IMR-90 (cell line): ENCODE results near the gene FBXL14. TPM values are rescaled to one million over a fixed set of nuclear protein-coding genes. Genes with fewer than 3 reads are reported as not detected.

Experiments used
- ATAC-seq: fragments of 200-7000 bp; cut with Tn5 transposase; 2 replicates; pipeline ENCODE4 v1.9.1; 2020; ENCODE audit warnings: low read depth, mild to moderate bottlenecking, moderate library complexity
- Bru-seq: library from RNA; stranded (reverse); fragments of 400-500 nt; gene quantifications from one replicate; lab custom pipeline; 2021; lab: Mats Ljungman, UMichigan
- BruChase-seq, 2 experiments: library from RNA; stranded (reverse); fragments of 400-500 nt; gene quantifications; one replicate each; lab custom pipeline; 2021; lab: Mats Ljungman, UMichigan
- BruUV-seq: library from RNA; stranded (reverse); fragments of 400-500 nt; replicated peaks from 2 replicates; lab custom pipeline; 2021; lab: Mats Ljungman, UMichigan
- CTCF ChIA-PET: fragments of 300-600 bp; formaldehyde crosslinking; extraction: SDS; loops from one replicate; lab custom pipeline; 2021; ENCODE audit warnings: antibody characterized with exemption; lab: Yijun Ruan, JAX
- POLR2A ChIA-PET: fragments of 300-600 bp; sonication (Branson Sonifier 250); formaldehyde crosslinking; loops from one replicate; lab custom pipeline; 2022; ENCODE audit warnings: antibody characterized with exemption; ENCODE audit not compliant: unreplicated experiment; lab: Charles Lee
- DNase-seq: peaks from one replicate; pipeline ENCODE4 v3.0.0; 2013
- H2AFZ ChIP-seq: replicated peaks from 2 replicates; pipeline ENCODE3; 2013; ENCODE audit warnings: low read length, mild to moderate bottlenecking; ENCODE audit not compliant: poor library complexity
- H2AK5ac ChIP-seq: 2 replicates; pipeline ENCODE4 v1.6.1; 2013; ENCODE audit warnings: low read depth, low read length, inconsistent platforms
- H2AK9ac ChIP-seq: replicated peaks from 2 replicates; pipeline ENCODE3; 2013; ENCODE audit warnings: mild to moderate bottlenecking, low read depth, low read length, moderate library complexity; ENCODE audit not compliant: poor library complexity
- H2BK120ac ChIP-seq: 2 replicates; pipeline ENCODE4 v1.6.1; 2013; ENCODE audit warnings: low read depth, low read length, inconsistent platforms
- H2BK15ac ChIP-seq: 3 replicates; pipeline ENCODE4 v1.6.1; 2013; ENCODE audit warnings: low read depth, low read length, inconsistent platforms
- H2BK20ac ChIP-seq: 2 replicates; pipeline ENCODE4 v1.6.1; 2013; ENCODE audit warnings: low read depth, mild to moderate bottlenecking, inconsistent platforms, low read length, moderate library complexity
- H2BK5ac ChIP-seq: 2 replicates; pipeline ENCODE4 v1.6.1; 2013; ENCODE audit warnings: mild to moderate bottlenecking, low read depth, low read length, inconsistent platforms; ENCODE audit not compliant: poor library complexity, severe bottlenecking
- H3K14ac ChIP-seq: replicated peaks from 2 replicates; pipeline ENCODE4 v1.6.1; 2013; ENCODE audit warnings: low read depth, low read length, inconsistent platforms
- H3K18ac ChIP-seq: 2 replicates; pipeline ENCODE4 v1.6.1; 2013; ENCODE audit warnings: low read depth, low read length, control low read depth
- H3K23ac ChIP-seq: 2 replicates; pipeline ENCODE4 v1.6.1; 2013; ENCODE audit warnings: low read depth, low read length, inconsistent platforms
- H3K27ac ChIP-seq: 2 replicates; pipeline ENCODE4 v1.5.1; 2013; ENCODE audit warnings: mild to moderate bottlenecking, control low read depth, low read length; ENCODE audit not compliant: insufficient read depth
- H3K27me3 ChIP-seq: 2 replicates; pipeline ENCODE4 v1.6.1; 2013; ENCODE audit warnings: low read length; ENCODE audit not compliant: control insufficient read depth, insufficient read depth
- H3K36me3 ChIP-seq: 2 replicates; pipeline ENCODE4 v1.6.1; 2013; ENCODE audit warnings: low read length, mixed read lengths; ENCODE audit not compliant: control insufficient read depth, insufficient read depth
- H3K4ac ChIP-seq: 2 replicates; pipeline ENCODE4 v1.6.1; 2013; ENCODE audit warnings: low read depth, low read length, inconsistent platforms
- H3K4me1 ChIP-seq: 2 replicates; pipeline ENCODE4 v1.6.1; 2013; ENCODE audit warnings: low read length, mixed read lengths; ENCODE audit not compliant: control insufficient read depth, insufficient read depth
- H3K4me2 ChIP-seq: 2 replicates; pipeline ENCODE4 v1.6.1; 2013; ENCODE audit warnings: low read depth, mild to moderate bottlenecking, control low read depth, low read length, moderate library complexity
- H3K4me3 ChIP-seq: 2 replicates; pipeline ENCODE4 v1.5.1; 2013; ENCODE audit warnings: low read depth, mild to moderate bottlenecking, control low read depth, low read length, moderate library complexity; ENCODE audit not compliant: insufficient read depth
- H3K56ac ChIP-seq: 2 replicates; pipeline ENCODE4 v1.6.1; 2013; ENCODE audit warnings: low read length, inconsistent platforms; ENCODE audit not compliant: insufficient read depth; ENCODE audit errors: extremely low read depth
- H3K79me1 ChIP-seq, 2 experiments: 2 replicates each; pipeline ENCODE4 v1.6.1; 2013; ENCODE audit warnings: low read length in 2 of 2, inconsistent platforms in 1 of 2, low read depth in 1 of 2
- H3K9ac ChIP-seq: 2 replicates; pipeline ENCODE4 v1.6.1; 2013; ENCODE audit warnings: low read depth, low read length, control low read depth
- H3K9me1 ChIP-seq: 2 replicates; pipeline ENCODE4 v1.6.1; 2013; ENCODE audit warnings: low read length, inconsistent platforms; ENCODE audit not compliant: insufficient read depth
- H3K9me3 ChIP-seq: 2 replicates; pipeline ENCODE4 v1.6.1; 2013; ENCODE audit warnings: low read length; ENCODE audit not compliant: control insufficient read depth, insufficient read depth
- H4K20me1 ChIP-seq: 2 replicates; pipeline ENCODE4 v1.6.1; 2013; ENCODE audit warnings: low read length, inconsistent platforms; ENCODE audit not compliant: insufficient read depth
- H4K5ac ChIP-seq: 2 replicates; pipeline ENCODE4 v1.6.1; 2013; ENCODE audit warnings: mild to moderate bottlenecking, low read depth, low read length, control low read depth
- H4K8ac ChIP-seq, 2 experiments: 2 replicates each; pipeline ENCODE4 v1.6.1; 2013; ENCODE audit warnings: low read depth in 2 of 2, low read length in 2 of 2, control low read depth in 1 of 2, inconsistent platforms in 1 of 2
- H4K91ac ChIP-seq: 2 replicates; pipeline ENCODE4 v1.6.1; 2013; ENCODE audit warnings: low read depth, low read length, inconsistent platforms; ENCODE audit not compliant: insufficient read depth
- CEBPB ChIP-seq: IDR thresholded peaks from 2 replicates; pipeline ENCODE4 v1.6.1; 2012; ENCODE audit warnings: low read depth, low read length, improper control_type of control experiment
- FOS ChIP-seq: fragments of 150-350 bp; IDR thresholded peaks from 2 replicates; pipeline ENCODE4 v1.6.1; 2016; ENCODE audit warnings: low read depth, low read length
- MAFK ChIP-seq: IDR thresholded peaks from 2 replicates; pipeline ENCODE4 v1.6.1; 2012; ENCODE audit warnings: low read depth, low read length, improper control_type of control experiment
- NFE2L2 ChIP-seq: fragments of 150-350 bp; IDR thresholded peaks from 2 replicates; pipeline ENCODE4 v1.6.1; 2016; ENCODE audit warnings: low read depth, mild to moderate bottlenecking, low read length
- POLR2A ChIP-seq: IDR thresholded peaks from 2 replicates; pipeline ENCODE4 v1.6.1; 2012; ENCODE audit warnings: mild to moderate bottlenecking, low read depth, low read length
- RAD21 ChIP-seq: IDR thresholded peaks from 2 replicates; pipeline ENCODE4 v1.6.1; 2012; ENCODE audit warnings: low read length, improper control_type of control experiment
- RCOR1 ChIP-seq: IDR thresholded peaks from 2 replicates; pipeline ENCODE4 v1.6.1; 2012; ENCODE audit warnings: mild to moderate bottlenecking, low read length, improper control_type of control experiment; ENCODE audit not compliant: insufficient replicate concordance
- WGBS, 2 experiments: methylation state at CpG; one replicate each; pipeline versions ENCODE4 v1.1.5 to v1.1.7; 2013; ENCODE audit warnings: missing lambda C conversion rate in 2 of 2; ENCODE audit not compliant: insufficient read length in 1 of 2; ENCODE audit errors: extremely low coverage in 2 of 2; 5-methylcytosine and 5-hydroxymethylcytosine counted together
- dilution Hi-C: fragments of 300-500 bp; cut with HindIII; formaldehyde crosslinking; loops from one replicate; pipeline ENCODE4 v1.14.3; 2018; ENCODE audit warnings: low sequenced_read_pairs; ENCODE audit not compliant: unreplicated experiment
- in situ Hi-C: fragments of 300-500 bp; cut with MboI; formaldehyde crosslinking; loops from 3 replicates; pipeline ENCODE4 v1.14.3; 2019; ENCODE audit warnings: low sequenced_read_pairs, inconsistent platforms, mixed read lengths
- intact Hi-C: fragments of 100-400 bp; cut with micrococcal nuclease; formaldehyde crosslinking; loops from 2 replicates; pipeline ENCODE4 v1.10.0; 2022
- long read RNA-seq: library from polyadenylated mRNA; unstranded; transcript quantifications from one replicate; pipeline ENCODE4 v2.0.0, GENCODE V29; 2021; ENCODE audit not compliant: unreplicated experiment
- polyA plus RNA-seq, 3 experiments: library from polyadenylated mRNA; depleted of rRNA; stranded (reverse); fragments of >200 nt; gene quantifications; 2 replicates each; pipeline ENCODE4 v1.2.3, GENCODE V29; 2012; ENCODE audit warnings: low replicate concordance in 1 of 3
- total RNA-seq: library from RNA; depleted of rRNA; stranded (reverse); fragments of >200 nt; gene quantifications from 2 replicates; pipeline ENCODE4 v1.2.3, GENCODE V29; 2012; rRNA removed
- TF ChIP-seq, protein P1 (sequence below): fragments of 150-350 bp; IDR thresholded peaks from 2 replicates; pipeline ENCODE4 v1.6.1; 2016; ENCODE audit warnings: low read depth, mild to moderate bottlenecking, low read length, moderate library complexity, borderline replicate concordance
- TF ChIP-seq, protein P2 (sequence below): conservative IDR thresholded peaks from 2 replicates; pipeline ENCODE4 v1.5.1; 2012; ENCODE audit warnings: mild to moderate bottlenecking, low read depth, low read length, improper control_type of control experiment
- TF ChIP-seq, protein P3 (sequence below): fragments of 150-350 bp; IDR thresholded peaks from 2 replicates; pipeline ENCODE4 v1.6.1; 2017; ENCODE audit warnings: mild to moderate bottlenecking, antibody characterized with exemption, low read length, low read depth

FBXL14 gene, protein sequence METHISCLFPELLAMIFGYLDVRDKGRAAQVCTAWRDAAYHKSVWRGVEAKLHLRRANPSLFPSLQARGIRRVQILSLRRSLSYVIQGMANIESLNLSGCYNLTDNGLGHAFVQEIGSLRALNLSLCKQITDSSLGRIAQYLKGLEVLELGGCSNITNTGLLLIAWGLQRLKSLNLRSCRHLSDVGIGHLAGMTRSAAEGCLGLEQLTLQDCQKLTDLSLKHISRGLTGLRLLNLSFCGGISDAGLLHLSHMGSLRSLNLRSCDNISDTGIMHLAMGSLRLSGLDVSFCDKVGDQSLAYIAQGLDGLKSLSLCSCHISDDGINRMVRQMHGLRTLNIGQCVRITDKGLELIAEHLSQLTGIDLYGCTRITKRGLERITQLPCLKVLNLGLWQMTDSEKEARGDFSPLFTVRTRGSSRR
- total RNA-seq = 4.7 TPM in 2 replicates
- 7.3 and 8.8 TPM in 2 replicates for polyA plus RNA-seq (2012; rRNA removed)
- polyA plus RNA-seq (2012; cell fraction: cytosol; rRNA removed) = 2.2 and 9.6 TPM in 2 replicates
- 2.8 and 5.8 TPM in 2 replicates for polyA plus RNA-seq (2012; cell fraction: nucleus; rRNA removed; ENCODE audit: low replicate concordance)
- percentile 40 among the genes with signal in this experiment for Bru-seq, nascent RNA
- percentile 58 among the genes with signal in this experiment for BruChase-seq, experiment 1, labeled RNA remaining after a 6-hour chase
- percentile 53 among the genes with signal in this experiment for BruChase-seq, experiment 2, labeled RNA remaining after a 2-hour chase
- long read RNA-seq, partial matches to known transcripts = 0 of 18 reads
- long read RNA-seq, other reads (novel, unspliced or antisense) = 18 of 18 reads

DNA sequence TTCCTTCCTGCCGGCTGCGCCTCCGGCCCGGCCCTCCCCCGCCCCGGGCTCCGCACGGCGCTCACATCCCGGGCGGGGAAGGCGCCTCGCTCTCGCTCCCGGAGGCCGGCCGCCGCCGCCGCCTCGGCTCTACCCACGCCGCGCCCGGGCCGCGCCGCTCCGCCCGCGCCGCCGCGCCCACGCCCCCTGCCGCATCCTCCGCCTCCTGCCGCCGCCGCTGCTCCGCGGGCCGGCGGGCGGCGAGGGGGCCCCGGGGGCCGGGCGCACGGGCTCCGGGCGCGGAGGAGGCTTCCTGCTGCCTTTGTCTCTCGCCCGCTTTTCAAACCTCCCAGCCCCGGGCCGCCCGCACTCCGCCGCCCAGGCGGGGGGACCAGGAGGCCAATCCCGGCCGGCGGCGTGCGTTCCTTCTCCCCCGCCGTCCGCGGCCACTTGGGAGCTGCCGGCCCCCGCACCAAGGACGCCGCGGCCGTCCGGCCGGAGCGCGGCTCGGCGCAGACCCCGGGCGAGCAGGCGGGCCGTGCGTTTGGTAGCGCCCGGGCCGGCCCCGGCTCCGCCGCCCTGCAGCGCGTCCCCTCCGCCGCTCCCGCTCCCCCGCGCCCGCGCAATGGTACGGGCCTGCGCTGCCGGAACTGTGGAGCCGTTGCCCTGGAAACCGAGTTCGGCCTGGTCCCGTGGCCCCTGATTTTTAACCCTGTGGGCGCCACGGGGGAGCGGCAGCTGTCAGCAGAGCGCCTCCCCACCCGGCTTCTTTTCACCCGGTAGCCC lies at the start of gene FBXL14:
TSS of gene FBXL14 (minus strand) at position 321 of the 765 bp plus-strand sequence. CDS start 515 bp downstream, outside the sequence.
- DNase-seq (peak; percentile 79), ATAC-seq (peak; percentile 67)
- peak within 1 kb of the TSS; percentile 79 for H2AK5ac ChIP-seq
- in situ Hi-C loops (loop anchor here (25.0 kb wide), 1 partner anchor 682 kb away; no protein-coding TSS in a partner anchor), dilution Hi-C loops (no loop called here), intact Hi-C loops (no loop called here)
- peak within 1 kb of the TSS; percentile 82 for H3K4ac ChIP-seq
- 0% methylated on average over 62 of the region's 115 CpGs; no CpG with 5 or more reads in 1 of the 2 experiments for WGBS, 2 experiments
- peak within 1 kb of the TSS; percentile 47 for H2BK120ac ChIP-seq
- H4K8ac ChIP-seq = peak within 1 kb of the TSS; percentile 44 to 83
- no peaks in the 10 kb centered on the region for H3K27me3 ChIP-seq
- H3K18ac ChIP-seq = peak within 1 kb of the TSS; percentile 2; the same call in 1 of the 2 replicates
- peak within 1 kb of the TSS; percentile 78 for H2BK5ac ChIP-seq
- peak within 1 kb of the TSS; percentile 80 for H3K4me2 ChIP-seq
- peak within 1 kb of the TSS; percentile 30; the same call in 1 of the 3 replicates for H2BK15ac ChIP-seq
- peaks cover 51% of the 10 kb centered on the region for H4K20me1 ChIP-seq
- peaks cover 12% of the 10 kb centered on the region; the same call in 1 of the 2 replicates for H3K9me1 ChIP-seq
- H4K5ac ChIP-seq = peak within 1 kb of the TSS; percentile 37
- ChIA-PET POLR2A (no interaction called here), CTCF (no interaction called here)
- no peaks in the 10 kb centered on the region for H3K9me3 ChIP-seq
- peak within 1 kb of the TSS; percentile 72 for H3K9ac ChIP-seq
- no peak within 1 kb of the TSS for H2BK20ac ChIP-seq
- peaks cover 33 to 68% of the 10 kb centered on the region in 2 experiments for H3K79me1 ChIP-seq
- peak within 1 kb of the TSS; percentile 90 for H3K4me3 ChIP-seq
- H2AFZ ChIP-seq = peak within 1 kb of the TSS; percentile 84
- H3K14ac ChIP-seq = peak within 1 kb of the TSS; percentile 79
- no peaks in the 10 kb centered on the region for H3K36me3 ChIP-seq
- BruUV-seq = no TSS peak
- H3K27ac ChIP-seq = peak within 1 kb of the TSS; percentile 66
- peak within 1 kb of the TSS; percentile 43; the same call in 1 of the 2 replicates for H3K56ac ChIP-seq
- peak within 1 kb of the TSS; percentile 31 for H4K91ac ChIP-seq
- peak within 1 kb of the TSS; percentile 92 for H2AK9ac ChIP-seq
- H3K23ac ChIP-seq = peak within 1 kb of the TSS; percentile 79
- peaks cover 20% of the 10 kb centered on the region for H3K4me1 ChIP-seq
- no peak for TF ChIP-seq RAD21
- no peak for TF ChIP-seq NFE2L2
- TF ChIP-seq, protein P1, sequence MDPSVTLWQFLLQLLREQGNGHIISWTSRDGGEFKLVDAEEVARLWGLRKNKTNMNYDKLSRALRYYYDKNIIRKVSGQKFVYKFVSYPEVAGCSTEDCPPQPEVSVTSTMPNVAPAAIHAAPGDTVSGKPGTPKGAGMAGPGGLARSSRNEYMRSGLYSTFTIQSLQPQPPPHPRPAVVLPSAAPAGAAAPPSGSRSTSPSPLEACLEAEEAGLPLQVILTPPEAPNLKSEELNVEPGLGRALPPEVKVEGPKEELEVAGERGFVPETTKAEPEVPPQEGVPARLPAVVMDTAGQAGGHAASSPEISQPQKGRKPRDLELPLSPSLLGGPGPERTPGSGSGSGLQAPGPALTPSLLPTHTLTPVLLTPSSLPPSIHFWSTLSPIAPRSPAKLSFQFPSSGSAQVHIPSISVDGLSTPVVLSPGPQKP = no peak
- TF ChIP-seq, protein P2, sequence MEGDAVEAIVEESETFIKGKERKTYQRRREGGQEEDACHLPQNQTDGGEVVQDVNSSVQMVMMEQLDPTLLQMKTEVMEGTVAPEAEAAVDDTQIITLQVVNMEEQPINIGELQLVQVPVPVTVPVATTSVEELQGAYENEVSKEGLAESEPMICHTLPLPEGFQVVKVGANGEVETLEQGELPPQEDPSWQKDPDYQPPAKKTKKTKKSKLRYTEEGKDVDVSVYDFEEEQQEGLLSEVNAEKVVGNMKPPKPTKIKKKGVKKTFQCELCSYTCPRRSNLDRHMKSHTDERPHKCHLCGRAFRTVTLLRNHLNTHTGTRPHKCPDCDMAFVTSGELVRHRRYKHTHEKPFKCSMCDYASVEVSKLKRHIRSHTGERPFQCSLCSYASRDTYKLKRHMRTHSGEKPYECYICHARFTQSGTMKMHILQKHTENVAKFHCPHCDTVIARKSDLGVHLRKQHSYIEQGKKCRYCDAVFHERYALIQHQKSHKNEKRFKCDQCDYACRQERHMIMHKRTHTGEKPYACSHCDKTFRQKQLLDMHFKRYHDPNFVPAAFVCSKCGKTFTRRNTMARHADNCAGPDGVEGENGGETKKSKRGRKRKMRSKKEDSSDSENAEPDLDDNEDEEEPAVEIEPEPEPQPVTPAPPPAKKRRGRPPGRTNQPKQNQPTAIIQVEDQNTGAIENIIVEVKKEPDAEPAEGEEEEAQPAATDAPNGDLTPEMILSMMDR = no peak
- no peak for TF ChIP-seq RCOR1
- TF ChIP-seq CEBPB = no peak
- TF ChIP-seq FOS = no peak
- TF ChIP-seq MAFK = no peak
- TF ChIP-seq, protein P3, sequence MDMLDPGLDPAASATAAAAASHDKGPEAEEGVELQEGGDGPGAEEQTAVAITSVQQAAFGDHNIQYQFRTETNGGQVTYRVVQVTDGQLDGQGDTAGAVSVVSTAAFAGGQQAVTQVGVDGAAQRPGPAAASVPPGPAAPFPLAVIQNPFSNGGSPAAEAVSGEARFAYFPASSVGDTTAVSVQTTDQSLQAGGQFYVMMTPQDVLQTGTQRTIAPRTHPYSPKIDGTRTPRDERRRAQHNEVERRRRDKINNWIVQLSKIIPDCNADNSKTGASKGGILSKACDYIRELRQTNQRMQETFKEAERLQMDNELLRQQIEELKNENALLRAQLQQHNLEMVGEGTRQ = peak; percentile 83
- TF ChIP-seq POLR2A = no peak
